Liver (tissue), 9 donors: ENCODE measurements around the gene NISCH. TPM values are rescaled to one million over a fixed set of nuclear protein-coding genes. Genes with fewer than 3 reads are reported as not detected.

Experiments
- DNase-seq: peaks from one replicate; pipeline ENCODE4 v3.0.0-alpha.2; 2017; ENCODE audit warnings: low spot score
- H3K27ac ChIP-seq, 2 donors: one replicate each; pipeline ENCODE4 v1.7.0; 2013; ENCODE audit warnings: inconsistent platforms in 2 of 2, low read length in 2 of 2, control low read depth in 1 of 2, low read depth in 1 of 2, mild to moderate bottlenecking in 1 of 2
- H3K27me3 ChIP-seq, 4 donors: one replicate each; pipeline versions ENCODE4 v1.6.1 to v1.7.0; 2013; ENCODE audit warnings: low read length in 3 of 4, inconsistent platforms in 1 of 4, mild to moderate bottlenecking in 1 of 4, moderate library complexity in 1 of 4; ENCODE audit not compliant: control insufficient read depth in 4 of 4, insufficient read depth in 4 of 4
- H3K36me3 ChIP-seq, 4 donors: one replicate each; pipeline versions ENCODE4 v1.6.1 to v1.7.0; 2013; ENCODE audit warnings: low read length in 3 of 4, mild to moderate bottlenecking in 3 of 4, low read depth in 1 of 4, moderate library complexity in 1 of 4; ENCODE audit not compliant: control insufficient read depth in 4 of 4, insufficient read depth in 3 of 4
- H3K4me1 ChIP-seq, 4 donors: one replicate each; pipeline versions ENCODE4 v1.6.1 to v1.7.0; 2013; ENCODE audit warnings: low read length in 3 of 4, mild to moderate bottlenecking in 3 of 4, moderate library complexity in 1 of 4; ENCODE audit not compliant: control insufficient read depth in 4 of 4, insufficient read depth in 4 of 4
- H3K4me3 ChIP-seq, 3 donors: one replicate each; pipeline versions ENCODE4 v1.6.1 to v1.7.0; 2013; ENCODE audit warnings: low read length in 3 of 3, control low read depth in 1 of 3, low read depth in 1 of 3, mild to moderate bottlenecking in 1 of 3
- H3K9ac ChIP-seq, 2 donors: one replicate each; pipeline ENCODE4 v1.7.0; 2013; ENCODE audit warnings: low read length in 2 of 2, mild to moderate bottlenecking in 2 of 2, moderate library complexity in 2 of 2, control low read depth in 1 of 2, low read depth in 1 of 2
- H3K9me3 ChIP-seq, 4 donors: one replicate each; pipeline versions ENCODE4 v1.6.1 to v1.7.0; 2013; ENCODE audit warnings: low read length in 3 of 4; ENCODE audit not compliant: control insufficient read depth in 4 of 4
- CTCF ChIP-seq: fragments of 150-350 bp; IDR thresholded peaks from 2 replicates; pipeline ENCODE4 v1.5.1; 2017; ENCODE audit warnings: improper control_type of control experiment, low read depth, low read length; ENCODE audit not compliant: missing input control
- EGR1 ChIP-seq, 2 donors: IDR thresholded peaks; 2 replicates each; pipeline ENCODE4 v1.6.1; 2016 to 2018; ENCODE audit warnings: antibody characterized with exemption in 2 of 2, low read depth in 2 of 2
- FOXA1 ChIP-seq: IDR thresholded peaks from 2 replicates; pipeline ENCODE4 v1.6.1; 2016; ENCODE audit warnings: antibody characterized with exemption
- FOXA2 ChIP-seq: IDR thresholded peaks from 2 replicates; pipeline ENCODE4 v1.6.1; 2016; ENCODE audit warnings: antibody characterized with exemption
- GABPA ChIP-seq, 2 donors: IDR thresholded peaks in 1 of 2; conservative IDR thresholded peaks in 1 of 2; 2 replicates each; pipeline ENCODE4 v1.6.1; 2016; ENCODE audit warnings: antibody characterized with exemption in 2 of 2, mild to moderate bottlenecking in 1 of 2, moderate library complexity in 1 of 2
- HNF4G ChIP-seq: IDR thresholded peaks from 2 replicates; pipeline ENCODE4 v1.6.1; 2016; ENCODE audit warnings: antibody characterized with exemption
- JUND ChIP-seq, 2 donors: IDR thresholded peaks; 2 replicates each; pipeline ENCODE4 v1.6.1; 2016; ENCODE audit warnings: antibody characterized with exemption in 2 of 2
- REST ChIP-seq: IDR thresholded peaks from 2 replicates; pipeline ENCODE4 v1.6.1; 2016; ENCODE audit warnings: antibody characterized with exemption, mild to moderate bottlenecking
- RXRA ChIP-seq, 2 donors: IDR thresholded peaks; 2 replicates each; pipeline ENCODE4 v1.6.1; 2017 to 2018; ENCODE audit warnings: antibody characterized with exemption in 2 of 2, mild to moderate bottlenecking in 1 of 2
- SP1 ChIP-seq: IDR thresholded peaks from 2 replicates; pipeline ENCODE4 v1.6.1; 2018; ENCODE audit warnings: antibody characterized with exemption, mild to moderate bottlenecking
- TAF1 ChIP-seq: conservative IDR thresholded peaks from 2 replicates; pipeline ENCODE4 v1.6.1; 2016; ENCODE audit warnings: antibody characterized with exemption, mild to moderate bottlenecking
- YY1 ChIP-seq: IDR thresholded peaks from 2 replicates; pipeline ENCODE4 v1.6.1; 2016; ENCODE audit warnings: antibody characterized with exemption, mild to moderate bottlenecking
- ZBTB33 ChIP-seq: IDR thresholded peaks from 2 replicates; pipeline ENCODE4 v1.6.1; 2016; ENCODE audit warnings: antibody characterized with exemption
- WGBS: extraction: QIAGEN DNeasy Blood & Tissue Kit; methylation state at CpG from one replicate; pipeline ENCODE4 v1.1.7; 2013; 5-methylcytosine and 5-hydroxymethylcytosine counted together
- polyA plus RNA-seq, 2 donors: library from polyadenylated mRNA; stranded (reverse) in 1 of 2; unstranded in 1 of 2; fragments of 200-250 nt in 1 of 2; fragments of >200 nt in 1 of 2; fragmentation: Nextera tagmentation in 1 of 2; extraction: Ambion mirVana in 1 of 2; gene quantifications; one replicate each; pipeline versions ENCODE4 v1.2.1 to v1.2.3, GENCODE V29; 2013 to 2015
- total RNA-seq, 2 donors: library from RNA; depleted of rRNA; stranded (reverse); fragments of >200 nt; gene quantifications; one replicate each; pipeline ENCODE4 v1.2.3, GENCODE V29; 2014
- donor health status: healthy.
- donor health status: healthy.
- donor health status: healthy.
- donor health status: healthy.
- donor health status: healthy.

Gene NISCH
- total and polyA plus RNA-seq, 4 donors: 10.8 to 39.8 (median 17.6) TPM

GRCh38 chr3:52439426-52440248 lies 15.8 kb upstream of the NISCH start:
- no peaks in the 10 kb centered on the region for H3K27me3 ChIP-seq
- no peaks in the 10 kb centered on the region for H3K4me1 ChIP-seq
- H3K36me3 ChIP-seq: no peaks in the 10 kb centered on the region
- H3K27ac ChIP-seq: no peak overlapping the region
- no peaks in the 10 kb centered on the region for H3K9me3 ChIP-seq
- no peak for TF ChIP-seq EGR1 (IDR thresholded peaks at IDR 0.05; ENCODE audit: low read depth in 2 of 2)
- no peak for TF ChIP-seq JUND (IDR thresholded peaks at IDR 0.05)
- TF ChIP-seq FOXA2: no peak
- TF ChIP-seq HNF4G: no peak
- no peak for TF ChIP-seq CTCF
- TF ChIP-seq ZBTB33: no peak
- no peak for TF ChIP-seq FOXA1
- no peak for TF ChIP-seq GABPA (IDR thresholded peaks at IDR 0.05 in 1 of 2, conservative IDR thresholded peaks at IDR 0.05 in 1 of 2)
- no peak for TF ChIP-seq RXRA (IDR thresholded peaks at IDR 0.05)
- no peak for TF ChIP-seq SP1
- no peak overlapping the region for H3K9ac ChIP-seq
- DNase-seq: no peak
- WGBS: 93% methylated on average over 16 of the region's 16 CpGs
- no peak overlapping the region for H3K4me3 ChIP-seq

GRCh38 chr3:52440249-52440551 lies 15.2 kb upstream of the NISCH start:
- H3K9me3 ChIP-seq: no peaks in the 10 kb centered on the region
- H3K36me3 ChIP-seq: no peaks in the 10 kb centered on the region
- H3K27me3 ChIP-seq: no peaks in the 10 kb centered on the region
- H3K9ac ChIP-seq: no peak overlapping the region
- no peak for DNase-seq
- H3K4me3 ChIP-seq: no peak overlapping the region
- H3K4me1 ChIP-seq: peaks cover 0 to 3% (median under 1%) of the 10 kb centered on the region in 4 donors
- no peak overlapping the region for H3K27ac ChIP-seq
- WGBS: 94% methylated on average over 12 of the region's 12 CpGs
- no peak for TF ChIP-seq SP1

GRCh38 chr3:52440671-52441070 lies 14.7 kb upstream of the NISCH start:
- TF ChIP-seq YY1: no peak
- no peak for TF ChIP-seq FOXA1
- no peak for TF ChIP-seq TAF1
- no peak for TF ChIP-seq REST
- Histone ChIP-seq H3K9me3 (no peaks in the 10 kb centered on the region), H3K4me3 (no peak overlapping the region), H3K4me1 (peaks cover 0 to 4% (median 1%) of the 10 kb centered on the region in 4 donors), H3K27ac (no peak overlapping the region), H3K36me3 (no peaks in the 10 kb centered on the region), H3K27me3 (no peaks in the 10 kb centered on the region), H3K9ac (no peak overlapping the region)
- WGBS: 95% methylated on average over 14 of the region's 14 CpGs
- DNase-seq: no peak
